Activated CD8-positive, alpha-beta memory T cell treated with anti-CD3 and anti-CD28 coated beads for 36 hours (primary cell): Measurements from ENCODE around the gene BRSK2. TPM values are rescaled to one million over a fixed set of nuclear protein-coding genes. Genes with fewer than 3 reads are reported as not detected.

Source experiments
- CTCF ChIA-PET: fragments of 350-600 bp; sonication (Branson Sonifier 250); formaldehyde crosslinking; loops from one replicate; lab custom pipeline; 2021; ENCODE audit warnings: antibody characterized with exemption; lab: Charles Lee
- POLR2A ChIA-PET: fragments of 350-600 bp; sonication (Branson Sonifier 250); formaldehyde crosslinking; loops from one replicate; lab custom pipeline; 2021; ENCODE audit warnings: antibody characterized with exemption; lab: Charles Lee
- total RNA-seq, 2 experiments: library from RNA; stranded (reverse); gene quantifications; one replicate each; pipeline ENCODE4 v1.2.3, GENCODE V29; 2021

The BRSK2 gene
- total RNA-seq, 2 experiments from 2014 or later, result 0.71 to 1.3 TPM

DNA sequence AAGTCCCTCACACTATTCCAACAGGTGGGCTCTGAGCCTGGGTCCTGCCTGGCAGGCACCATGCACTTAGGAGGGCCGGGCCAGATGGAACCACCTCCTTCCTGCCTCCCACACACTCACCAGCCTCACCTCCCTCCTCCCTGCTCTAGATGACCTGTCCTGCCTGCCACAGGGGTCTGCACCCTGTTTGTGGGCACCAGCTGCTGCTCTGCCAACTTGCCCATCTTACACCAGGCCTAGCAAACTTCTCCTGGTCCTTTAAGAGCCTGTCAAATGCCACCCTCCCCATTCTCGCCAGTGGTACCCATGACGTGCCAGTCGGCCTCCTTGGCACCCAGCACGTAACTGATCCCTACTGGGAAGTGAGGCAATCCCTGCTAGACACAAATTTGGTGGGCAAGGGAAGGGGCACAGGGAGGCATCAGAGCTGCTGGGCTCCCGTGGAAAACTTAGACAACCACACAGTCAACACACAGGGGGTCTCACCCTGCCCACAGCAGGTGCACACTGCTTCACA, 93.8 kb downstream of the BRSK2 start:
- POLR2A ChIA-PET, result no interaction called here
- CTCF ChIA-PET, result no interaction called here

DNA sequence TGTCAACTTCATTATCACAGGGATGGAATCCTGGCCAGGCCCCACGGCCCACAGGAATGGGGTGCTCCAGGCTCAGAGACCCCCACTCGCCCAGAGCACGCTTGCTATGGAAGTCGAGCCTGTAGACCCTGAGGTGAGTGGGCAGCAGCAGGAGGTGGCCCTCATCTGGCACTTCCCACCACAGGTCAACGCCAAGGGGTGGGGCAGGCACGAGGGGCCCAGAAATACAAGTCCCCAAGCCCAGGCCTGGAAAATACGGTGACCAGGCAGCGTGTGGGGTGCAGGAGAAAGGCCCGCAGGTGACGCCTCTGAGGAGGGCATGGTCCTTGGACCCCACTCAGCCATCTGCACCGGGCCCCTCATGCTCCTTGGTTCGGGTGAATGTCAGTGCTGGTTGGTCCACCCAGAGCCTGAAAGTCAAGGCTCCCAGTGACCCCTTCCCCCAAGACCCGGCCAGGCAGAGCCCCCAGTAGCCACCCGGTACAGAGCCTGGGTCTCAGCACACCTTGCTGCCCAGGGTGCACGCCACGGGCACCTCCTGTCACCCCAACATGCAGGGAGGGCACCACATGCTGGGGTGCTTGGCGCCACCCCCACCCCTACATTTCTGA, 94.4 kb downstream of the BRSK2 start:
- CTCF ChIA-PET, result interaction anchor here (1.1 kb wide), 1 partner anchor 91 kb away, joined by 4 read pairs; no protein-coding TSS in a partner anchor
- POLR2A ChIA-PET, result no interaction called here

DNA sequence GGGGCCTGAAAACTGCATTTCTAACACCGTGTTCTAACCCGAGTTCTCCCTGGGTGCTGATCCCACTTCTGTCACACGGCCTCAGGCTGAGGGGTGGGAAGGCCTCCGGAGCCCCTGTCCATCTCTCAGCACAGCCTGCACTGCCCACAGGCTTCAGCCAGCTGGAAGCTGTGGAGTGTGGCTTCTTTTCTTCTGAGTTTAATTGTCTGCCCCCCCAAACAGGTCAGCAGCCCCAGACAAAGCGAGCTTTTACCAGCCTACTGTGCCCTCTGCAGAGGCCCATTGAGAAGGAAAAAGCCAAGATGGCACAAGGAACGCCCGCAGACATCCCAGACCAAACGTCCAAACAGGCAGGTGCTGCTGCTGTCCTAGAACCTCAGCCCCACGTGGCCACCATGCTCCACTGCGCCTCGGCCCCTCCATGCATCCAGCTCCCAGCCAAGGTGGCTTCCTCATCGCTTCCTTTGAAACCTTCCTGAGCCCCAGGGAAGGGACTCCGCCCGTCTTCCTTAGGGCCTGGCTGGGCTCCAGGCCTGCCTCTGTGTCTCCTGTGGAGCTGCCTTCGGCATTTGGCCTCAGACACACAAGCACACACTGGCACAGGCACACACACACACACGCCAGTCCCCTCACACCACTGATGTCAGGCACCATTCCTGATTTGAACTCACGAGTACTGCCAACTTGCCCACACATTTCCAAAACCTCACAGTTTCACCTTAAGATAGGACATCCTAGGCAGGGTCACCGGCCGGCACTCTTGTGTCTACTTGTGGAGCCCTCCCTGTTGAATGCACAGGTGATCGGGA, 95.2 kb downstream of the BRSK2 start:
- CTCF ChIA-PET, result interaction anchor here (1.1 kb wide), 1 partner anchor 90 kb away, joined by 4 read pairs; no protein-coding TSS in a partner anchor

DNA sequence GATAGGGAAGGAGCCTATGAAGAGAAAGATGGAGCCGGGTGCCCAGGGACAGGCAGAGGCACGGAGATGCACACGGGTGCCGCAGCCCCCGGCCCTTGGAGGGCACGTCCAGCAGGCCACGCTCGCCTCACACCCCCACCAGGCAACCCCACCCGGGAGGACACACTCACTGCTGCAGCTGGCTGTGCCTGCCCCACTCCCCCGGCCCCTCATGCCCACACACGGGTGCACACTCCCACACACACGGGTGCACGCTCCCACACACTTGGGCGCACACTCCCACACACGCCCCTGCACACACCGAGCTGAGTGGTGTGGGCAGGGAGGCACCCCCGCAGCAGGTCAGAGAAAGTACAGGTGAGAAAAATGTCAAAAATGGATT, 95.8 kb downstream of the BRSK2 start:
- CTCF ChIA-PET, result interaction anchor here (1.1 kb wide), 1 partner anchor 89 kb away, joined by 4 read pairs; no protein-coding TSS in a partner anchor
- POLR2A ChIA-PET, result no interaction called here

More for the DNA sequence above, 95.2 kb downstream of the BRSK2 start:
- POLR2A ChIA-PET, result no interaction called here

DNA sequence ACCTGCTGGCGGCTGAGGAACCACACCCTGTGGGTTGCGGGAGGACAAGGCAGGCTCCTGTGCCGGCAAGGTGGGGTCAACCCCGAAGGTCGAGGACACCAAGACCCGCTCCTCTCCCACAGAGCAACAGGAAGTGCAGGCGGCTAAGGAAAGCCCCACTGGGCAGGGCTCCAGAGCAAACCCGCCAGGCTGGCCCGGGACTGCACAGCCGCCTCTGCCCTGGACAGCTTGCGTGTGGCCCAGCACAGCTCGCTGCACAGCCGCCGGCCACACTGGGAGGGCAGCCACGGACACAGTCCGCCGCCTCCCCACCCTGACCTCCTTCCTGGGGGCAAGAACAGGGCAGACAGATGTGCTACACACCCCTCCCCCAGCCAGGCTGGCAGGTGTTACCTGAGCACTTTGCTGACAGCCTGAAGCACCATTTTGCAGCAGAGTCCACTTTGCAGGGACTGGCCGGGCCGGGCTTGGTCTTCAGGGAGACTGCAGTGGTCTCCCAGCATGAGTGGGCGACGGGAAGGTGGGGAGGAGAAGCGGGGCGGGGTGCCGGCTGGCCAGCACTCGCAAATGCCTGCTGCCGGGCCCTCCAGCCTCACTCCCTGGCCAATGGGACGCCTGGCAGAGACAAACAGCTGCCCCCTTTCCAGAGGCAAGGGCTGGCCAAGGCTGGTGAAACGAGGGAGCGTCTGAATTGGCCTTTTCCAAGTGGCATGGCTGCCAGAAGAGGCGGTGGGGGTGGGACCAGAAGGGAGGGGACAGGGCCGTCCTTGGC, 96.5 kb downstream of the BRSK2 start, which contains the start of gene MOB2:
Gene MOB2 (minus strand): TSS at position 726 of the 772 bp plus-strand sequence. CDS start 223 bp downstream, at position 503.
- ChIA-PET POLR2A (no interaction called here), CTCF (no interaction called here)

DNA sequence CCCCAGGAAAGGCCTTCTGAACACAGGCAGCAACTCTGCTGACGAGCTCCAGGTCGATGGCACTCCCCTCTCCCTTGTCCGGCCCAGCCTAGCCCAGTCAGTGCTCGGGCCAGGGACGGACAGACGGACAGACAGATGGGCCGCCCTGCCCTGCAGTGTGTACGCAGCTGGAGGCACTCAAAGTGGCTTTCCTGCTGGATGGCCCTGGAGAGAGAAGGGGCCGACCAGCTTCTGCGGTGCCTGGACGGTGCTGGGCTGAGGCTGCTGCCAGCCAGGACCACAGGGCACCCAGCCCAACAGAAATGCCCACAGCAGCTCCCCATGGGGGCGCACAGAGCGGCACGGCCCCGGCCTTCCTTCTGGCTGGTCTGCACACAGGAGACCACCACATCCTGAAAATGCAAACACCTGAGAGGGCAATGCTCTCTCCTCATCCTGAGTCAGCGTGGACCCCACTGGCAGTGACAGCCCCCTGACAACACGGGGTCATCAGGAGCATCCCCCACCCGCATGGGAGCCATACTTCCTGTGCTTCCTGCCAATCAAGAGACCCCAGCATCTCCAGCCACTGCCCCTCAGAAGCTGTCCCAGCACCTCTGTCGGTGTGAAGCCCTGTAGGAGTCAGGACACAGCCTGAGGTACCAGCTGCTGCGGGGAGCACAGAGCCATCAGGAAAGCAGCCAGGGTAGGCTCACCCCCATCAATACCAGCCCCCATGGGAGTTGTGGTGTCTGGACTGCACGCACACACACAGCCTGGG, 97.5 kb downstream of the BRSK2 start:
- ChIA-PET CTCF (no interaction called here), POLR2A (no interaction called here)

DNA sequence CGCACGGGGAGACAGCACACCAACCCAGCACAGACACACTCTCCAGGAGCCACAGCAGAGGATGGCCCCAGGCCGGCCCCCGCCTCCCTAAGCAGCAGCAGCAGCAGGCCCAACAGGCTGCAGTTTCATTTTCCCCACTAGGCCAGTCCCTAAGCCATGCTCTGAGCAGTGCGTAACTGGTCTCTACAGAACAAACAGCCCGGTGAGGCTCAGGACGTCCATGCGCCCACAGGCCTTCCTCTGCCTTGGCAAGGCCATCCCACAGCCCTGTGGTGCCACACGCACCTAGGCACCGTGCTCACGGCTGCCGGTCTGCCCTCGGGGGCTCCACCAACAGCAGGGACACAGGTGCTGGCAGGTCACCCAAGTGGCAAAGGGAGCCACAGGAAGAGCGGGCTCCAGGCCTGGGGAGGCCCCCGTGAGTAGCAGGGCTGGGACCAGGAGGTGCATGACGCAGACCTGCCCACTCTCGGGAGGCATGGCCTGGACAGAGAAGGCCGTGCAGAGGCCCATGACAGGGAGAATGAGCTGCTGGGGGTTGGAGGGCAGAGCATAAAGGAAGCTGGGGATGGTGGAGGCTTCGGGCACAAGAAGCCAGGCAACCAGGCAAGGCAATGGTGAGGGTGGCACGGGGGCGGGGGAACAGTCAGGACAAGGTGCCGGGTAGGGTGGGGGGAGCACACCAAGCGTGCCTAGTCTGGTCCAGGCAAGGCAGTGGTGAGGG, 98.3 kb downstream of the BRSK2 start:
- ChIA-PET POLR2A (no interaction called here), CTCF (no interaction called here)

DNA sequence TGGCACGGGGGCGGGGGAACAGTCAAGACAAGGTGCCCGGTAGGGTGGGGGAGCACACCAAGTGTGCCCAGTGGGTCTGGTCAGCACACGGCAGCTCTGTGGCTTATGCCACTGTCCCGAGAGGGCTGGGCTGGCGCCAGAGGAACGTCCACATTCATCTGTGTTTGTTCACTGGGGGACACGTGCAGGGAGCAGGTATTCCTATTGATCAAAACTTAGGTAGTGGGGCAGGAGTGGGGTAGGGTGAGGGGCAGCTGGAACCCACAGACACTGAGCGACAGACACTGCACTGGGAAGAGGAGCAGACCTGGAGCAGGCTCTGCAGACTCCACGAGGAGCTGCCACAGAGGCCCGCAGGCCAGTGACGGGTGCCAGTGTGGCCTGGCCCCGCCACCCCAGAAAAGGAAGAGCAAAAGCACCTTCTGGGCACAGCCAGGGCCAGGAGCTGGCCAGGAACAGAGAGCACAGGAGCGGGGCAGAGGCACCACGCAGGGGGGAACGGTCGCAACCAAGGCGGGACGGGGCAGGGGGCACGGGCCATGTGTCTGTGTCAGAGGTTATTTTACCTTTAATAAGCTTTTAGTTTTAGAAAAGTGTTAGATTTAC, 98.9 kb downstream of the BRSK2 start:
- POLR2A ChIA-PET, result no interaction called here
- CTCF ChIA-PET, result no interaction called here

DNA sequence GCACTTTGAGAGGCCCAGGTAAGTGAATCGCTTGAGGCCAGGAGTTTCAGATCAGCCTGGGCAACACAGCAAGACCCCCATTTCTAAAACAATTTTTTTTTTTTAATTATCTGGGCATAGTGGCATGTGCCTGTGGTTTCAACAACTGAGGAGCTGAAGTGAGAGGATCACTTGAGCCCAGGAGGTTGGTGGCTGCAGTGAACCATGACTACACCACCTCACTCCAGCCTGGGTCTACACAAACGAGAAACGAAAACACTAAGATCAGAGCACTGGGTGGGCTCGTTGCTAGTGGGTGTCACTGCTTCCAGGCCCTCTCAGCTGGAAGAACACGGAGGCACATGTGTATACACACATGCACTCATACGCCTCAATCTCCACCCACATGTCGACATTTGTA, 100.9 kb downstream of the BRSK2 start:
- ChIA-PET POLR2A (no interaction called here), CTCF (interaction anchor here (0.6 to 0.8 kb wide), 2 partner anchors 28 to 109 kb away, joined by 4 read pairs; no protein-coding TSS in a partner anchor)

DNA sequence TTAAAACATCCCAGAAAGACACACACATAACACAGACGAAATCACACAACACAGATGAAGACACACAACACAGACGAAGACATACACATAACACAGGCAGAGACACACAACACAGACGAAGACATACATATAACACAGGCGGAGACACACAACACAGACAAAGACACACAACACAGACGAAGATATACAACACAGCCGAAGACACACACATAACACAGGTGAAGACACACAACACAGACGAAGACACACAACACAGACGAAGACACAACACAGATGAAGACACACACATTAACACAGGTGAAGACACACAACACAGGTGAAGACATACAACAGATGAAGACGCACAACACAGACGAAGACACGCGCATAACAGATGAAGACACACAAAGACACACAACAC, 101.6 kb downstream of the BRSK2 start:
- CTCF ChIA-PET, result interaction anchor here (0.6 to 1.1 kb wide), 2 partner anchors 23 to 108 kb away, joined by 3 to 4 read pairs; no protein-coding TSS in a partner anchor
- POLR2A ChIA-PET, result no interaction called here

DNA sequence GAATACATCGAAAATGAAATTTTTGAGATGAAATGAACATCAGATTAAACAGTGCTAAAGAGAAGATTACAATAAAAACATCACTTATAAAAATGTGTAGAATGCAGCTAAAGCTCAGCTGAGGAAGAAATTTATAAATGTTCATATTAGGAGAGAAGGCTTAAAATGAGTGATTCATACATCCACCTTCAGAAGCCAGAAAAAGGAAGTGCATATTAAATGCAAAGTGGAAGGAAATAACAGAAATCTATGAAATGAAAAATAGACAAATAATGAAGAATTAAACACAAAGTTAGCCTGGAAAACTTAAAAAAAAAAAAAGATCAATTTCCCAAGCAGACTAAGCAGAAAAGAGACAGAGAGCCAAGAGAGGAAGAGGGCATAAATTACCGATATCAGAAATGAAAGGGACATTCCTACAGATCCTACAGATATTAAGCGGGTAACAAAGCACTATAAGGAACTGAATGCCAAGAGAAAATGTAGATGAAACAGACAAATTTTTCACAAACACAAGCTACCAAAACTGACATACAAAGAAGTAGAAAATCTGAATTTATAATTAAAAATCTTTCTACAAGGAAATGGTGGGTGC, 104.0 kb downstream of the BRSK2 start:
- ChIA-PET POLR2A (no interaction called here), CTCF (no interaction called here)

DNA sequence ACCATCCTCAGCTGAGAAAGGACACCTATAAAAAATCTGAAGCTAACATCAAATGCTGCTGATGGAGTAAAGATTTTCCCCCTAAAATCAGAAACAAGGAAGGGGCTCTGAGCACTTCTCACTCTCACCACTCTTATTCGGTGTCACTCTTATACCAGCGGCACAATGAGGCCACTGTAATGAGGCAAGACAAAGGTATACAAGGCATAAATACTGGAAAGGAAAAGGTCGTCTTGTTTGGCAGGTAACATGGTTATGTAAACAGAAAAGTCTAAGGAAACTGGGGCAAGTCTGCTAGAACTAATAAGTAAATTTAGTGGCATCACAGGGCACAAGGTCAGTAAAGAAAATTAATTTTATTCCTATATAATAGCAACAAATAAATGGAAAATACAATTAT, 104.9 kb downstream of the BRSK2 start:
- CTCF ChIA-PET, result no interaction called here

DNA sequence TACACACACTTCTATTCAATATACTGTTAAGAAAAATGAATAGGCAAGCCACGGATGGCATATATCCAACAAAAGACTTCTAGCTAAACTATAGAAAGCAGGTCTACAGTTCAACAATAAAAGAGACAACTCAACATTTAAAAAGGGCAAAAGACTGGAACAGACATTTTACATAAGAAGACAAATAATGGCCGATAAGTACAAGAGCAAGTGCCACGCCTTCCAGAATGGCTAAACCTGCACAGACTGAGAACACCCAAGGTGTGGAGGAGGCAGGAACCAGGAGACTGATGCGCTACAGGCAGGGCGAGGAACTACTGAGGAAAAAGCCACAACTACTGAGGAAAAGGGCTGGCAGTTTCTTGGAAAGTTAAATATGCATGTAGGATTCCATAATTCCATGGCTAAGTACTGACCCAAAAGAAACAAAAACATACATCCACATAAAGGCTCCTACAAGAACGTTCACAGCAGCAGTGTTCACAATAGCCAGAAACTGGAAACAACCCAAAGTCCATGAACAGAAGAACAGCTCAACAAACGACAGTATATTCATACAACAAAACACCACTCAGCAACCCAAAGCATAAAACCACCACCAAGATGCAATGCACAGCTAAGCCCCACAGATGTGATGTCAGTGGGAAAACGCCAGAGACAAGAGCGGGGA, 106.5 kb downstream of the BRSK2 start:
- CTCF ChIA-PET, result interaction anchor here (0.8 kb wide), 1 partner anchor 156 kb away, joined by 3 read pairs; no protein-coding TSS in a partner anchor

More for the DNA sequence above, 104.9 kb downstream of the BRSK2 start:
- POLR2A ChIA-PET, result no interaction called here

DNA sequence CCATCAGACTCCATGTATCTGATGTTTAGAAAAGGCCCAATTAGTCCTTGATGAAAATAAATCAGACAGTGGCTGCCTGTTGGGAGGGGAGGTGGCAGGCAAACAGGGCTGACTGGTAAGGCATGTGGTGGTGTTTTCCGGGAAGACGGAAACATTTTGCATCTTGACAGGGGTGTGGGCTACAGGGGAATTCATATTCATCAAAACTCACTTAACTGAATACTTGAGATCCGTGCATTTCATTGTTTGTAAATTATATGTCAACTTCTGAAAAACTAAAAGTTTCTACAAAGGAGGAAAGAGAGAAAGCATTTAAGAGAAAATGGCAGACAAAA, 107.0 kb downstream of the BRSK2 start:
- POLR2A ChIA-PET, result no interaction called here
- CTCF ChIA-PET, result interaction anchor here (0.8 kb wide), 1 partner anchor 156 kb away, joined by 3 read pairs; no protein-coding TSS in a partner anchor

More for the DNA sequence above, 106.5 kb downstream of the BRSK2 start:
- POLR2A ChIA-PET, result no interaction called here

DNA sequence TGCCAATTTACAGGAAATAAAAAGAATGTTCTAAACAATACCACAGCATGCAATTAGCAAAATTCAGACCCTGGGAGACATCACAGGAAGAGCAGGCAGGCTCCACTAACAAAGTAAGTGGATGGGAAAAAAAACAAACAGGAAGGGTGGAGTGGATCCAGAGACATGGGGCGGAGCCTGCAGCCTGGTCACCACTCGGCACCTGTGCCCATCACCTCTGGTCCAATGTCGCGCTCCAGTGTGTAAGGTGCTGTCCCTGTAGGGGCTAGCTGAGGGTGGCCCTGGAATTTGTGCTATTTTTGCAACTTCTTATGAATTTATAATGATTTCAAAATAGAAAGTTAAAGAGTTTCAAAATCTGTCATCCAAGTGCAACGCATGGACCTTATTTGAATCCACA, 107.9 kb downstream of the BRSK2 start:
- ChIA-PET CTCF (no interaction called here), POLR2A (no interaction called here)

DNA sequence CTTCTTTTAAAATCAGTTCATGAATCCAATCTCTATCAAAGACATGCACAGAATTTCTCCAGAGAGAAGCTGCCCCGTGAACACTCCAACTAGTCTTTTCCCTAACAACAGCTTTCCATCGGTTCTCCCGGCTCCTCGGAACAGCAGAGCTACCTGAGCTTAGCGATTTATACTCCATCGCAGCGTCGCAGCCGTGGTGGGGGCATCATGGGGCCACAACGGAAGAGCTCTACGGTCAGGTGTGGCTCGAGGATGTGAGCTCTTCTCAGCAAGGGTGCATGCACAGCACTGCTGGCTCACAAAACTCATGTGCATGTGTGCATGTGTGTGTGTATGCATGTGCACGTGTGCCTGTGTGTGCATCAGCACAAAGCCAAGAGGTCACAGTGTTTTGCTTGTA, 108.5 kb downstream of the BRSK2 start:
- ChIA-PET CTCF (interaction anchor here (1.3 kb wide), 1 partner anchor 295 kb away, joined by 3 read pairs; no protein-coding TSS in a partner anchor), POLR2A (no interaction called here)
